Smooth muscle cell (in vitro differentiated cells): ENCODE results near the gene IER5. TPM values are rescaled to one million over a fixed set of nuclear protein-coding genes. Genes with fewer than 3 reads are reported as not detected.

Source experiments
- DNase-seq: peaks from one replicate; lab custom pipeline; 2025; ENCODE audit not compliant: unreplicated experiment; lab: John Stamatoyannopoulos, UW
- H2AFZ ChIP-seq: fragments of 200-600 bp; sonication (generic); 2 replicates; pipeline ENCODE4 v1.6.0; 2016; ENCODE audit warnings: antibody characterized with exemption, low read depth, mild to moderate bottlenecking
- H3F3A ChIP-seq: fragments of 200-600 bp; sonication (generic); 2 replicates; pipeline ENCODE4 v1.6.0; 2017; ENCODE audit warnings: antibody characterized with exemption, low read depth
- H3K27ac ChIP-seq: fragments of 200-600 bp; sonication (generic); 2 replicates; pipeline ENCODE4 v1.5.1; 2016; ENCODE audit warnings: low read depth, mild to moderate bottlenecking
- H3K27me3 ChIP-seq: fragments of 200-600 bp; sonication (generic); 2 replicates; pipeline ENCODE4 v1.6.1; 2016; ENCODE audit warnings: low read depth, mild to moderate bottlenecking
- H3K36me3 ChIP-seq: fragments of 200-600 bp; sonication (generic); 2 replicates; pipeline ENCODE4 v1.5.1; 2016; ENCODE audit warnings: low read depth
- H3K4me1 ChIP-seq: fragments of 200-600 bp; sonication (generic); 2 replicates; pipeline ENCODE4 v1.5.1; 2016; ENCODE audit warnings: low read depth
- H3K4me2 ChIP-seq: fragments of 200-600 bp; sonication (generic); 2 replicates; pipeline ENCODE4 v1.6.0; 2016; ENCODE audit warnings: mild to moderate bottlenecking
- H3K4me3 ChIP-seq: fragments of 200-600 bp; sonication (generic); 2 replicates; pipeline ENCODE4 v1.5.1; 2016; ENCODE audit warnings: mild to moderate bottlenecking
- H3K79me2 ChIP-seq: fragments of 200-600 bp; sonication (generic); 2 replicates; pipeline ENCODE4 v1.6.0; 2016; ENCODE audit warnings: low read depth, mild to moderate bottlenecking
- H3K9ac ChIP-seq: fragments of 200-600 bp; sonication (generic); 2 replicates; pipeline ENCODE4 v1.6.0; 2016; ENCODE audit warnings: low read depth
- H3K9me3 ChIP-seq: fragments of 200-600 bp; sonication (generic); replicated peaks from 2 replicates; pipeline ENCODE4 v1.5.1; 2016; ENCODE audit warnings: low read depth
- H4K20me1 ChIP-seq: fragments of 200-600 bp; sonication (generic); 2 replicates; pipeline ENCODE4 v1.6.0; 2016; ENCODE audit warnings: low read depth
- CTCF ChIP-seq: fragments of 200-600 bp; sonication (generic); IDR thresholded peaks from 2 replicates; pipeline ENCODE4 v1.5.1; 2017; ENCODE audit warnings: borderline replicate concordance, mild to moderate bottlenecking, antibody characterized with exemption; ENCODE audit not compliant: insufficient read depth, poor library complexity, severe bottlenecking
- WGBS: methylation state at CpG from one replicate; pipeline ENCODE4 v1.1.7; 2016; ENCODE audit warnings: low lambda C conversion rate; 5-methylcytosine and 5-hydroxymethylcytosine counted together
- polyA plus RNA-seq: library from polyadenylated mRNA; unstranded; fragments of >200 nt; fragmentation: Nextera tagmentation; extraction: Ambion mirVana; gene quantifications from 2 replicates; pipeline ENCODE4 v1.2.1, GENCODE V29; 2016
- total RNA-seq: library from RNA; depleted of rRNA; stranded (reverse); fragments of >200 nt; gene quantifications from 2 replicates; pipeline ENCODE4 v1.2.3, GENCODE V29; 2014

Gene IER5
- total and polyA plus RNA-seq, 2 experiments from 2014 or later, result 35.1 to 39.9 TPM

GRCh38 chr1:181104042-181104789, 15.7 kb downstream of the IER5 start:
- TF ChIP-seq CTCF, result no peak
- H2AFZ ChIP-seq, result peak overlapping the region; percentile 65
- H3K9ac ChIP-seq, result peak overlapping the region; percentile 92
- no peaks in the 10 kb centered on the region for H3K9me3 ChIP-seq
- peak overlapping the region; percentile 84 for H3K4me3 ChIP-seq
- WGBS, result 15% methylated on average over 17 of the region's 17 CpGs
- peak overlapping the region; percentile 93 for H3K27ac ChIP-seq
- no peaks in the 10 kb centered on the region for H3K36me3 ChIP-seq
- no peaks in the 10 kb centered on the region for H3K27me3 ChIP-seq
- H3F3A ChIP-seq, result peaks cover 21% of the 10 kb centered on the region
- peak overlapping the region; percentile 99 for H3K4me2 ChIP-seq
- H3K79me2 ChIP-seq, result no peaks in the 10 kb centered on the region
- no peaks in the 10 kb centered on the region for H4K20me1 ChIP-seq
- DNase-seq, result no peak
- peaks cover 53% of the 10 kb centered on the region for H3K4me1 ChIP-seq

GRCh38 chr1:181104790-181105133, 16.3 kb downstream of the IER5 start:
- Histone ChIP-seq H3K27ac (peak overlapping the region; percentile 93), H3K4me3 (peak overlapping the region; percentile 84), H3F3A (peaks cover 21% of the 10 kb centered on the region), H3K36me3 (no peaks in the 10 kb centered on the region), H3K4me1 (peaks cover 48% of the 10 kb centered on the region), H3K27me3 (no peaks in the 10 kb centered on the region), H3K9me3 (no peaks in the 10 kb centered on the region), H3K4me2 (peak overlapping the region; percentile 99), H2AFZ (peak overlapping the region; percentile 65), H3K79me2 (no peaks in the 10 kb centered on the region), H3K9ac (peak overlapping the region; percentile 92), H4K20me1 (no peaks in the 10 kb centered on the region)
- DNase-seq, result no peak
- TF ChIP-seq CTCF, result no peak
- 2% methylated on average over 27 of the region's 28 CpGs for WGBS

- H3F3A ChIP-seq, result peaks cover 21% of the 10 kb centered on the region
- H3K27ac ChIP-seq, result peak overlapping the region; percentile 93
- H3K36me3 ChIP-seq, result no peaks in the 10 kb centered on the region
- no peak for TF ChIP-seq CTCF
- peak; percentile 82 for DNase-seq
- H3K27me3 ChIP-seq, result no peaks in the 10 kb centered on the region
- WGBS, result 2% methylated on average over 52 of the region's 104 CpGs
- H2AFZ ChIP-seq, result peak overlapping the region; percentile 65
- H3K9me3 ChIP-seq, result no peaks in the 10 kb centered on the region
- H3K79me2 ChIP-seq, result no peaks in the 10 kb centered on the region
- peak overlapping the region; percentile 99 for H3K4me2 ChIP-seq
- peaks cover 42% of the 10 kb centered on the region for H3K4me1 ChIP-seq
- H3K9ac ChIP-seq, result peak overlapping the region; percentile 92
- peak overlapping the region; percentile 84 for H3K4me3 ChIP-seq
- no peaks in the 10 kb centered on the region for H4K20me1 ChIP-seq
Observed at GRCh38 chr1:181105134-181106021, 16.9 kb downstream of the IER5 start.
